Measurements from ENCODE around the gene IGF2. TPM values are rescaled to one million over a fixed set of nuclear protein-coding genes. Genes with fewer than 3 reads are reported as not detected.
A peak's percentile ranks its signal among the peaks of the same experiment; 100 is the strongest.

IGF2 gene
- total RNA-seq, 2 experiments from 2014 or later = not detected

DNA sequence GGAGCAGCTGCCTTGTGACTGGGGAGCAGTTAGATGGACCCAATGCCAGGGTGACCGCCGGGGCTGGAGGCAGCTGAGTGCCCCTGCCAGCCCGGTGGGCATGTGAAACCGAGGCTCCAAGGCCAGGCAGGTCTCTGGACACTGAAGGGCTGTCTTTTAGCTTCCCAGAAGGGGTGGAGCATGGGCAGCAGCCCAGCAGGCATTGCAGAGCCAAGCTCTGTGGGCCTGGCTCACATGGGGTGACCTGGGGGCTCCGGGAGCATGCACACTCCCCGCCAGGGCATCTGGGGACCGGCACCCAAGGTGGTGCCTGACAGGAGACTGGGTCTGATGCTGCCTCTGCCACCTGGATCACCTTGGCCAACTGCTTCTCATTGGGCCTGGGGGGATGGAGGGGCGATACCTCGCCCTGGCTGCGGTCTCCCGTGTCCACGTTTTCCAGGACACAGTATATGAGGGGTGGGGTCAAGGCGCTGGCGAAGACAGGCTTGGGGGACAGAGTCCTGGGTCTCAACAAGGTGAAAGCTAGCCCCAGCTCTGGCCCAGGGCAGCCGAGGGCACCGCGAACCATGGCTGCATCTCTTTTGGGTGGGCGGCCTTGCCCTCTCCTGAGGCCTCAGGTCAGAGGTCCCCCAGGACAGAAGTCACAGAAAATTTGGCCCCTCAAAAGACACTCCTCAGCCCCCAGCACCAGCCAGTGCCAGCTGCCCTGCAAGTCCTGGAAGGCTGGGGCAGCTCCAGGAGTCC lies 18.3 kb upstream of the IGF2 start:
- Mint-ChIP-seq H3K4me1 (ENCODE audit: low read depth) (no peaks in the 10 kb centered on the region), H3K36me3 (ENCODE audit: low read depth) (no peaks in the 10 kb centered on the region)

GRCh38 chr11:2156416-2157182 lies 17.4 kb upstream of the IGF2 start:
- no peaks in the 10 kb centered on the region for H3K36me3 Mint-ChIP-seq (ENCODE audit: low read depth)
- peaks cover 3% of the 10 kb centered on the region for H3K4me1 Mint-ChIP-seq (ENCODE audit: low read depth)
- POLR2A ChIA-PET = no interaction called here

More for the DNA sequence above, 18.3 kb upstream of the IGF2 start:
- Mint-ChIP-seq H3K27me3 (ENCODE audit: low read depth) (no peaks in the 10 kb centered on the region), H3K27ac (no peak overlapping the region), H3K9me3 (ENCODE audit: insufficient read depth) (no peaks in the 10 kb centered on the region), H3K4me3 (no peak overlapping the region)
- CTCF ChIA-PET = interaction anchor here (0.9 to 3.3 kb wide), 4 partner anchors 120 to 464 kb away, joined by 3 to 23 read pairs (median 4); no protein-coding TSS in a partner anchor
- DNase-seq (no peak), ATAC-seq (no peak)
- POLR2A ChIA-PET = no interaction called here

DNA sequence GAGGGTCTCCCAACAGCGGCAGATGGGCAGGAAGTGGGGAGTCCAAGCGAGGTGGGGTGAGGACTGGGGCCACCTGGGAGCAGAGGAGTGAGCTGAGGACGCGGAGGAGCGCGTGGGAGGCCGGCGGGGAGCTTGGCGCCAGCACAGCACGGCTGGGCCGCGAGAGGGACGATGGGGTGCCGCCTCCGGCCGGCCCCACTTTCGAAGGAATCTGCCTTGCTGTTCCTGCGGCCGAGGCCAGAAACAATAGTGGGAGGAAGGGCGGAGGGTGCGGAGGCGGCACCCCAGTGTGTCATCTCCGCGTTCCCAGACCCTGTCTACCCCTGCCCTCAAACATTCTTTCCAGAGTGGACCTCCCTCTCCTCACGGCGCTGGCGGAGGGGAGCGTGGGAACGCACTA lies 16.3 kb upstream of the IGF2 start:
- ATAC-seq (no peak), DNase-seq (no peak)
- ChIA-PET POLR2A (no interaction called here), CTCF (interaction anchor here (1.3 to 3.3 kb wide), 2 partner anchors 118 to 305 kb away, joined by 4 to 23 read pairs; no protein-coding TSS in a partner anchor)
- Mint-ChIP-seq H3K36me3 (ENCODE audit: low read depth) (no peaks in the 10 kb centered on the region), H3K27me3 (ENCODE audit: low read depth) (peaks cover 5% of the 10 kb centered on the region), H3K4me1 (ENCODE audit: low read depth) (peaks cover 5% of the 10 kb centered on the region), H3K4me3 (no peak overlapping the region), H3K27ac (no peak overlapping the region), H3K9me3 (ENCODE audit: insufficient read depth) (no peaks in the 10 kb centered on the region)

More at GRCh38 chr11:2156416-2157182, 17.4 kb upstream of the IGF2 start:
- ATAC-seq (no peak), DNase-seq (peak; percentile 70)
- Mint-ChIP-seq H3K9me3 (ENCODE audit: insufficient read depth) (no peaks in the 10 kb centered on the region), H3K27me3 (ENCODE audit: low read depth) (no peaks in the 10 kb centered on the region), H3K4me3 (no peak overlapping the region), H3K27ac (no peak overlapping the region)
- CTCF ChIA-PET = interaction anchor here (0.6 to 3.3 kb wide), 8 partner anchors 9 to 324 kb away, joined by 3 to 23 read pairs (median 3); no protein-coding TSS in a partner anchor

- ATAC-seq (no peak), DNase-seq (no peak)
- no peak overlapping the region for H3K4me3 Mint-ChIP-seq
- CTCF ChIA-PET = interaction anchor here (1.2 to 10.2 kb wide), 5 partner anchors 9 to 502 kb away, joined by 3 to 261 read pairs (median 5); no protein-coding TSS in a partner anchor
- POLR2A ChIA-PET = no interaction called here
- H3K27ac Mint-ChIP-seq = no peak overlapping the region
- no peaks in the 10 kb centered on the region for H3K9me3 Mint-ChIP-seq (ENCODE audit: insufficient read depth)
- peaks cover 5% of the 10 kb centered on the region for H3K4me1 Mint-ChIP-seq (ENCODE audit: low read depth)
- H3K36me3 Mint-ChIP-seq (ENCODE audit: low read depth) = no peaks in the 10 kb centered on the region
- H3K27me3 Mint-ChIP-seq (ENCODE audit: low read depth) = peaks cover 9% of the 10 kb centered on the region
Observed at GRCh38 chr11:2154889-2155288, 15.7 kb upstream of the IGF2 start.

DNA sequence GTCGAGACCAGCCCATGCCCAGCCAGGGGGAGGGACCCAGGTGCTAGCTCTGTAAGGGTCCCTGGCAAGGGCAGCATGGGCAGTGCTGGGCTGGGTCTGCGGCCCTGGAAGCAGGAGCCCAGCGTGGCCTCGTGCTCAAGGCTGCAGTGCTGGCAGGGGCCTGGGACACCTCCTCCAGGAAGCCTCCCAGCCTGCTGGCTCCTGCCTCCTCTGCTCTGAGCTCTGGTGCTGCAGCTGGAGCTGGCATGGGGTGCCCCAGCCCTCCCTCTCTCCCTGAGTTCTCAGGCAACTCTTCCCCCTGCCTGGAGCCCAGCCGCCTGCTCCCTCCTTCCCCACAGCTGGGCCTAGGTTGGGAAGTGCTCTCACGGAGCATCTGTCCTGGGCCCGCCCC lies 15.0 kb upstream of the IGF2 start:
- ChIA-PET POLR2A (no interaction called here), CTCF (interaction anchor here (1.2 to 10.2 kb wide), 5 partner anchors 9 to 501 kb away, joined by 3 to 261 read pairs (median 5); no protein-coding TSS in a partner anchor)
- Mint-ChIP-seq H3K36me3 (ENCODE audit: low read depth) (no peaks in the 10 kb centered on the region), H3K9me3 (ENCODE audit: insufficient read depth) (no peaks in the 10 kb centered on the region), H3K4me3 (no peak overlapping the region), H3K27ac (no peak overlapping the region), H3K4me1 (ENCODE audit: low read depth) (peaks cover 5% of the 10 kb centered on the region), H3K27me3 (ENCODE audit: low read depth) (peaks cover 11% of the 10 kb centered on the region)
- ATAC-seq = no peak
- no peak for DNase-seq

- Mint-ChIP-seq H3K4me3 (no peak overlapping the region), H3K4me1 (ENCODE audit: low read depth) (peaks cover 5% of the 10 kb centered on the region), H3K36me3 (ENCODE audit: low read depth) (no peaks in the 10 kb centered on the region), H3K27ac (no peak overlapping the region), H3K9me3 (ENCODE audit: insufficient read depth) (no peaks in the 10 kb centered on the region), H3K27me3 (ENCODE audit: low read depth) (peaks cover 14% of the 10 kb centered on the region)
- ChIA-PET CTCF (interaction anchor here (0.7 to 10.2 kb wide), 7 partner anchors 9 to 501 kb away, joined by 3 to 261 read pairs (median 4); no protein-coding TSS in a partner anchor), POLR2A (no interaction called here)
- ATAC-seq (no peak), DNase-seq (no peak)
Observed at GRCh38 chr11:2153581-2154194, 14.5 kb upstream of the IGF2 start.

- H3K27me3 Mint-ChIP-seq (ENCODE audit: low read depth) = peaks cover 27% of the 10 kb centered on the region
- H3K36me3 Mint-ChIP-seq (ENCODE audit: low read depth) = no peaks in the 10 kb centered on the region
- H3K27ac Mint-ChIP-seq = no peak overlapping the region
- H3K9me3 Mint-ChIP-seq (ENCODE audit: insufficient read depth) = no peaks in the 10 kb centered on the region
- peaks cover 5% of the 10 kb centered on the region for H3K4me1 Mint-ChIP-seq (ENCODE audit: low read depth)
- POLR2A ChIA-PET = interaction anchor here (0.6 to 0.8 kb wide), 2 partner anchors 116 to 501 kb away, joined by 3 read pairs; no protein-coding TSS in a partner anchor
- peak; percentile 70 for ATAC-seq
- no peak overlapping the region for H3K4me3 Mint-ChIP-seq
- CTCF ChIA-PET = interaction anchor here (0.6 to 10.2 kb wide), 43 partner anchors 9 to 605 kb away, joined by 3 to 261 read pairs (median 5); partner anchors contain the start of genes INS and TNNI2
- peak; percentile 87 for DNase-seq
Observed at GRCh38 chr11:2151500-2152257, 12.5 kb upstream of the IGF2 start.

DNA sequence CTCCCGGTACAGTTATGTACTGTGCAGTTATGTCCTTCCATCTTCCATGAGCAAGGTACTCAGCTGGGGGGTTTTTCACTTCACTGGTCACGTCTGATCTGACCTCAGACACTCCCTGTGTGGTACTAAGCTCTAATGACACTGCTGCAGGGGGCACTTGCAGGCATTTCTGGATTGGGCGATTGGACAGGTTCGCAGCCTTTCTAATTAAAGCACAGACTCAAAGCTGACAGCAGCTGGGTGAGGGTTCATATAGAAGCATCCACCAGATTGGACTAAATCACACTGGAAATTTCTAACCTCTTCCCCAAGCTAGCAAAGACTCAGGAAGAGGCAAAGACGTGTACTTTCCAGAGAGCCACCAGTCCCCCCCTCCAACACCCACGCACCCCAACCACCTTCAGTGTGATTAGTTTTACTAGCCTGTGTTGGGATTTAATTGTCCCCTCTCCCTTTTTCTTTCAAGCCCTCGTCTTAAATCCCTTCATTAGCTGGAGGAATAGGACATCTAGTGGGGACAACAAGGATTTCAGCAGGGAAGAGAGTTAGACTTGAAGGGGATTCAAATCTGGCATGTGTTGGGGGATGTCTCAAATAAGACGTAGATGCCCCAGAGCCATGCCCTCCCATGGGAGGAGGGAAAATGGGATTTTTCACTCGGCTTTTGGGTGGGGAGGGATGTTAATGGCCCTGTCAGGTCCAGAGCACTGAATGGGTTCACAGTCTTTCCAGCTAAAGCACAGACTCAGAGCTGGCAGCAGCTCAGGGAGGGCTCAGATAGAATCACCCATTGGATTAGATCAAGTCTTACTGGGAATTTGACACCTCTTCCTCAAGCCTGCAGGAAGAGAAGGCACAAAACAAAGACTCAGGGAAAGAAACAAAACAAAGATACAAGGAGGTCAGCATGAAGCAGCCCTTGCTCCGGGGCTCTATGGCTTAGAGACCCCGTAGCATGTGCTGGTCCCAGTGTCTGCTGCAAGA lies 11.0 kb upstream of the IGF2 start:
- H3K4me3 Mint-ChIP-seq = no peak overlapping the region
- peaks cover 39% of the 10 kb centered on the region for H3K27me3 Mint-ChIP-seq (ENCODE audit: low read depth)
- no peak for ATAC-seq
- peaks cover 5% of the 10 kb centered on the region for H3K4me1 Mint-ChIP-seq (ENCODE audit: low read depth)
- POLR2A ChIA-PET = no interaction called here
- no peaks in the 10 kb centered on the region for H3K36me3 Mint-ChIP-seq (ENCODE audit: low read depth)
- no peak for DNase-seq
- CTCF ChIA-PET = interaction anchor here (0.9 to 10.2 kb wide), 19 partner anchors 8 to 497 kb away, joined by 3 to 261 read pairs (median 6); partner anchors contain the start of gene INS
- no peak overlapping the region for H3K27ac Mint-ChIP-seq
- H3K9me3 Mint-ChIP-seq (ENCODE audit: insufficient read depth) = no peaks in the 10 kb centered on the region

DNA sequence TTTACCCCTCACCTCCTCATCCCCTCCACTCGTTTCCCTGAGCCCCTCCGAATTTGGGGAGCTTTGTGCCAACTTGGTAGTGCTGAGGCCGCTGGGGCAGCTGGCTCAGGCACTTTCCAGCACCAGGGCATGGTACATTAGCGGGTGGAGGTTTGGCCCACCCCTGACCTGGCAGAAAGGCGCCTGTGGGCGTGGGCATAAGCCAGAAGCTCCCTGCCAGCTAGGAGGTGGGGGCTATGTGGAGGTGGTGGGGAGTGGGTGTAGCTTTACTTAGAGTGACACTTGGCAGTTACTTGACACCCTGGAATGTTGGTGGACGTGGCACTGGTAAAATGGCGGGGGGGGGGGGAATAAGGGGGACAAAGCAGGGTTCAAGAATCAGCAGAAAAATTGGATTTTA lies 10.3 kb upstream of the IGF2 start:
- ChIA-PET CTCF (interaction anchor here (0.9 to 10.2 kb wide), 9 partner anchors 7 to 497 kb away, joined by 3 to 261 read pairs (median 18); no protein-coding TSS in a partner anchor), POLR2A (no interaction called here)
- Mint-ChIP-seq H3K4me3 (no peak overlapping the region), H3K9me3 (ENCODE audit: insufficient read depth) (no peaks in the 10 kb centered on the region), H3K36me3 (ENCODE audit: low read depth) (no peaks in the 10 kb centered on the region), H3K27me3 (ENCODE audit: low read depth) (peaks cover 46% of the 10 kb centered on the region), H3K4me1 (ENCODE audit: low read depth) (peaks cover 5% of the 10 kb centered on the region), H3K27ac (no peak overlapping the region)
- DNase-seq (no peak), ATAC-seq (no peak)

DNA sequence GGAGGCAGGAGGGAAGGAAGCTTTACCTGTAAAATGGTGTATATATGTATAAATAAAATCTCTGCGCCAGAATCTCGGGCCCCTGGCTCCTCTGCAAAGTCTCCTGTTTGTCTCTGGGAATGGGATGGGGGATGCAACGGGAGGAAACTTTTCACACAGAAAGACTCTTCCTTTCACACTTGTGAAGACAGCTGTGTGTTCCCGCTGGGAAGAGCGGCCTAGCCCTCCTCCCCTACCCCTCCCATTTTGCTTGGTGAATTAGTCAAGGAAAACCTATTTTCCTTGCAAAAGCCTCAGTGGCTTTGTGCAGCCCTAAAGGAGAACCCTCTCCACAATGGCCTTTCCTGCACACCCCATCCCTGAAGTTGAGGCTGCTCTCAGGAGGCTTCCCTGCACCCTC lies 9.4 kb upstream of the IGF2 start:
- H3K9me3 Mint-ChIP-seq (ENCODE audit: insufficient read depth) = no peaks in the 10 kb centered on the region
- H3K4me1 Mint-ChIP-seq (ENCODE audit: low read depth) = peaks cover 5% of the 10 kb centered on the region
- ATAC-seq = no peak
- peaks cover 48% of the 10 kb centered on the region for H3K27me3 Mint-ChIP-seq (ENCODE audit: low read depth)
- H3K36me3 Mint-ChIP-seq (ENCODE audit: low read depth) = no peaks in the 10 kb centered on the region
- H3K27ac Mint-ChIP-seq = no peak overlapping the region
- POLR2A ChIA-PET = no interaction called here
- DNase-seq = no peak
- H3K4me3 Mint-ChIP-seq = no peak overlapping the region
- CTCF ChIA-PET = interaction anchor here (1.0 to 10.2 kb wide), 3 partner anchors 8 to 111 kb away, joined by 3 to 261 read pairs (median 5); no protein-coding TSS in a partner anchor
